IPS-NIHi11 (cell line): Measurements from ENCODE around the gene FAM53B.

Experiments used
- DNase-seq: peaks from one replicate; pipeline ENCODE4 v3.0.0; 2012; ENCODE audit warnings: mixed read lengths, low spot score

The FAM53B gene

GRCh38 chr10:124728071-124728829 lies 15.9 kb downstream of the FAM53B start:
- DNase-seq: no peak

GRCh38 chr10:124727361-124727960 lies 16.7 kb downstream of the FAM53B start:
- no peak for DNase-seq

DNA sequence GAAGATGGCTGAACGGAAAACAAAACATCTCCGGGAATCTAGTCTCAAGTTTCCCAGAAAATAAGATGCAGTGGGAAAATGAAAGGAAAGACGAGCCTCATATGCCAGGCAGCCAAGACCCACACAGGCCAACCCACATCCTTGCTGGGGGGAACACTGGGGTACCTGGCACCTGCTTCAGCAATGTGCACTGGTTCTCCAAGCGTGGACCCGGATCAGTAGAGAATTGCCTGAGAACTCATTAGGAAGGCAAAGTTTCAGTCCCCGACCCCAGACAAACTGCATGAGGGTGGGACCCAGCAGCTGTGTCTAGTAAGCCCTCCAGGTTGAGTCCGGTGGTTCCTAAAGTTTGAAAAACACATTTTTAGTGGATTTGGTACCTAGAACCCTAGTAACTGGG lies 18.4 kb downstream of the FAM53B start:
- no peak for DNase-seq

- DNase-seq: no peak
These were observed 19.0 kb downstream of the FAM53B start for GRCh38 chr10:124725171-124725631.

DNA sequence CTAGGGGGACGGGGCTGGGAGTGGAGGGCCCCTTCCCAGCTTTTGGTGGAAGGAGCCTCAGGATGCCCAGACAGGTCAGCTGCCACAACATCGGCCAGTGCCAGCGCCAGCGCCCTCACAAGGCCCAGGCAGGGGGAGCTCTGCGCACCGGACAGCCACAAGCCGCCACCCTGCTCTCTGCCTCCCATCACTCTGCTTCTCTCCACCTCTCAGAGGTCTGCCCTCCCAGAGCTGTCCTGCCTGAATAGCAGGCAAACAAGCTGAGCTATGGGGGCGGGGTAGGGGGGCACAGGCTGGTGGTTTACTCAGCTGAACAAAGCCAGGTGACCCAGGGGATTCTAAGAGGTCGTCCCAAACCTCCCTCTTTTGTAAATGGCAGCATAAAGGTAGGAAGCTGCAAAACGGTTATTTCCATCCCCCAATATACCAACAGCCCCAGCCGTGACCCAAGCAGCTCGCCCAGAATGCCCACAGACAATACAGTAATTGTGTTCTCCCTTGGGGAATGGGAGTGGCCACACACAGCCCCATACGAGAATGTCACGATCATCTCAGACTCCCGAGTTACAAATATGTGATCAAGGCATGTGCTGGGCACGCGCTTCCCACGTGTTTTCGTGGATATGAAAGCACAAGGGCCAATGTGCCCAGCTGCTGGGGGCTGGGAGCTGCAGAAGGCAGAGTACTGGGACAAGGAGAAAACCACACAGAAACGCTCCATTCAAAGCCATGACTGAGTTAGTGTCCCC lies 19.7 kb downstream of the FAM53B start:
- no peak for DNase-seq

DNA sequence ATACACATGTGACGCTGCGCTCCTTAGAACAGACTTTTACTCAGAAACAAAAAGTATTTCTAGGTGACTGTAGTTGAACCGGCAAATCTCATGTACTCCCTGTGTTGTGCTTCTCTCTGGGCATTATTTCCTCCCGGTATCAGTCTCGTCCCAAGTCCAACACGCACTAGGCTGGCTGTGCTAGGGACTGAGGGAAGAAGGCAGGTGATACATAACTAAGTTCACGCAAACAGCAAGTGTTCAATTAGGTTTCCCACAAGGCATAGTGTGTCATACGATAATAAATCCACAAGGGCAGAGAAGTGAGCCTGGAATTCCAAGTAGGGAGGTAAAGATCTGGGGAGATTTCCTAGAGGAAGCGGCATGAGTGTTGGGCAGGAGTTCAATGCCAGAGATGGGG lies 20.4 kb downstream of the FAM53B start:
- no peak for DNase-seq

- no peak for DNase-seq
These were observed 21.1 kb downstream of the FAM53B start for GRCh38 chr10:124722798-124723783.

GRCh38 chr10:124721330-124722045 lies 22.7 kb downstream of the FAM53B start:
- no peak for DNase-seq

GRCh38 chr10:124719213-124719851 lies 24.8 kb downstream of the FAM53B start:
- DNase-seq: no peak

- no peak for DNase-seq
These were observed 26.1 kb downstream of the FAM53B start for GRCh38 chr10:124717911-124718741.

- no peak for DNase-seq
These were observed 27.0 kb downstream of the FAM53B start for GRCh38 chr10:124717041-124717757.

GRCh38 chr10:124716369-124716768 lies 27.8 kb downstream of the FAM53B start:
- DNase-seq: no peak

DNA sequence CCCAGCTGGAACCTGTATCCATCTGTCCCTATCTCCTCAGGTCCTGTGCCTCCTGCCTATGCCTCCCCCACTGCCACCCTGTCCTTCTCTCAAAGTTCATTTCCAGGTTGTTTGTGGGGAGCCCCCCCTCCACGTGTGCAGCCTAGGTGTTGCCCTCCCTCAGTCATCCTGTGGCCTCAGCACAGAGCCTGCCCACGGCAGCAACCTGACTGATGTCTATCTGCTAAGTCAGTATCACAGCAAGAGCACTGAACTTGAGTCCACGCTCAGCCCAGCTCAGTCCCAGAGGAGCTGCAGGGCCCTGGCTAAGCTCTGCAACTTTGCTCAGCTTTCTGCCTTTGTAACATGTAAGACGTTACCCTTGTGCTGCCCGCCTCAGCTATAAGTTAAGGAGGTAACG lies 28.7 kb downstream of the FAM53B start:
- no peak for DNase-seq

- no peak for DNase-seq
These were observed 30.4 kb downstream of the FAM53B start for GRCh38 chr10:124713679-124714255.

GRCh38 chr10:124712704-124713407 lies 31.3 kb downstream of the FAM53B start:
- no peak for DNase-seq

- DNase-seq: no peak
These were observed 33.0 kb downstream of the FAM53B start for GRCh38 chr10:124711145-124711544.

GRCh38 chr10:124710266-124710881 lies 33.8 kb downstream of the FAM53B start:
- no peak for DNase-seq

DNA sequence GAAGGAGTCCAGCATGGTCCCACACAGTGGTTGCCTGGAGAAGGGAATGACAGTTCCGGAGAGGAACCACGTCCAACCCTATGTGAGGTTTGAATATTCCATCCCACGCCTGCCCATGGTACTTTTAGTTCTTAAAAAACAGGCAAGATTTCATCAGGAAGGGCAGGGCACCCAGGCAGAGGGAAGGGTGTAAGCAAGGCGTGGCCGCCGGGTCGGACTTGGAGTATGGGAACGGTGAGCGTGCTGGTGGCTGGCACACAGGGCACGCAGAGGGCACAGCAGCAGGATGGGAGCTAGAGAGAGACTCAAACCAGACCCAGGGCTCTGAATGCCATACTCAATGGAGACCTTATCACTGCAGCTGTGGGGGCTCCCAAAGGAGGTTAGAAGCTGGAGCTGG lies 34.3 kb downstream of the FAM53B start:
- DNase-seq: no peak
